Astrocyte (in vitro differentiated cells and primary cell): ENCODE data around the gene GSTM2.

Source experiments
- EZH2 ChIP-seq: IDR thresholded peaks from 2 replicates; pipeline ENCODE4 v1.6.1; 2012; ENCODE audit warnings: mild to moderate bottlenecking, low read length, inconsistent platforms; ENCODE audit not compliant: insufficient read depth
- TF ChIP-seq, protein P1 (sequence below): IDR thresholded peaks from 2 replicates; pipeline ENCODE4 v1.5.1; 2011; ENCODE audit warnings: low read depth, mild to moderate bottlenecking, inconsistent platforms, low read length, moderate library complexity; ENCODE audit not compliant: insufficient read depth

- TF ChIP-seq, protein P1, sequence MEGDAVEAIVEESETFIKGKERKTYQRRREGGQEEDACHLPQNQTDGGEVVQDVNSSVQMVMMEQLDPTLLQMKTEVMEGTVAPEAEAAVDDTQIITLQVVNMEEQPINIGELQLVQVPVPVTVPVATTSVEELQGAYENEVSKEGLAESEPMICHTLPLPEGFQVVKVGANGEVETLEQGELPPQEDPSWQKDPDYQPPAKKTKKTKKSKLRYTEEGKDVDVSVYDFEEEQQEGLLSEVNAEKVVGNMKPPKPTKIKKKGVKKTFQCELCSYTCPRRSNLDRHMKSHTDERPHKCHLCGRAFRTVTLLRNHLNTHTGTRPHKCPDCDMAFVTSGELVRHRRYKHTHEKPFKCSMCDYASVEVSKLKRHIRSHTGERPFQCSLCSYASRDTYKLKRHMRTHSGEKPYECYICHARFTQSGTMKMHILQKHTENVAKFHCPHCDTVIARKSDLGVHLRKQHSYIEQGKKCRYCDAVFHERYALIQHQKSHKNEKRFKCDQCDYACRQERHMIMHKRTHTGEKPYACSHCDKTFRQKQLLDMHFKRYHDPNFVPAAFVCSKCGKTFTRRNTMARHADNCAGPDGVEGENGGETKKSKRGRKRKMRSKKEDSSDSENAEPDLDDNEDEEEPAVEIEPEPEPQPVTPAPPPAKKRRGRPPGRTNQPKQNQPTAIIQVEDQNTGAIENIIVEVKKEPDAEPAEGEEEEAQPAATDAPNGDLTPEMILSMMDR: no peak
- no peak for TF ChIP-seq EZH2
Observed at GRCh38 chr1:109716121-109716520, 48.3 kb downstream of the GSTM2 start.
